Measurements from ENCODE around the gene GPR31.

The GPR31 gene

DNA sequence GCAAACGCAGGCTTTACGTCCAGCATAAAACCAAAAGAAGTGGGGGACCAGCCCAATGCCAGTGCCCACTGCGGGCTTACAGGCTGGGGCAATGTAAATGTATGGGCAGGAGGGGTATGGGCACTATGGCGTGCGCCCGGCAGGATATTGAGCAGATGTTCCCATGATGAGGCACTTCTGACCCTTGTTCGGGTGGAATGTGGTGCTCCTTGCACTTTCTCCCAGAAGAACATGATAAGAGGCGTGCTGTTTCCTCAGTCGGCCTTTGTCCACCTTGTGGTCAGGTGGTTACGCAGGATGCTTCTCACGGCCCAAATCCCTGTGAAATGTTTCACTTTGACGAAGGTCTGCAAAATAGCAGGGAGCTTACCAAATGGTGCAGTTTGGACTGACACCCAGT, 4.8 kb upstream of the GPR31 start:
- TF ChIP-seq, protein P1, sequence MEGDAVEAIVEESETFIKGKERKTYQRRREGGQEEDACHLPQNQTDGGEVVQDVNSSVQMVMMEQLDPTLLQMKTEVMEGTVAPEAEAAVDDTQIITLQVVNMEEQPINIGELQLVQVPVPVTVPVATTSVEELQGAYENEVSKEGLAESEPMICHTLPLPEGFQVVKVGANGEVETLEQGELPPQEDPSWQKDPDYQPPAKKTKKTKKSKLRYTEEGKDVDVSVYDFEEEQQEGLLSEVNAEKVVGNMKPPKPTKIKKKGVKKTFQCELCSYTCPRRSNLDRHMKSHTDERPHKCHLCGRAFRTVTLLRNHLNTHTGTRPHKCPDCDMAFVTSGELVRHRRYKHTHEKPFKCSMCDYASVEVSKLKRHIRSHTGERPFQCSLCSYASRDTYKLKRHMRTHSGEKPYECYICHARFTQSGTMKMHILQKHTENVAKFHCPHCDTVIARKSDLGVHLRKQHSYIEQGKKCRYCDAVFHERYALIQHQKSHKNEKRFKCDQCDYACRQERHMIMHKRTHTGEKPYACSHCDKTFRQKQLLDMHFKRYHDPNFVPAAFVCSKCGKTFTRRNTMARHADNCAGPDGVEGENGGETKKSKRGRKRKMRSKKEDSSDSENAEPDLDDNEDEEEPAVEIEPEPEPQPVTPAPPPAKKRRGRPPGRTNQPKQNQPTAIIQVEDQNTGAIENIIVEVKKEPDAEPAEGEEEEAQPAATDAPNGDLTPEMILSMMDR (IDR thresholded peaks at IDR 0.05; ENCODE audit: insufficient read depth, low read length, poor library complexity, severe bottlenecking): no peak
- TF ChIP-seq EZH2phosphoT487 (conservative IDR thresholded peaks at IDR 0.05; ENCODE audit: low read length): no peak
- Histone ChIP-seq H3K27ac (ENCODE audit: low read depth, low read length) (no peak overlapping the region), H2AFZ (ENCODE audit: low read depth, low read length, severe bottlenecking) (no peak overlapping the region), H3K9me2 (replicated peaks; ENCODE audit: insufficient read depth, low read length) (no peaks in the 10 kb centered on the region), H3K36me3 (ENCODE audit: low read length) (no peaks in the 10 kb centered on the region), H3K79me2 (ENCODE audit: insufficient read depth, low read length) (no peaks in the 10 kb centered on the region), H3K4me3 (ENCODE audit: insufficient read depth, low read length, poor library complexity, severe bottlenecking) (no peak overlapping the region), H3K9me3 (ENCODE audit: insufficient read depth, low read length) (no peaks in the 10 kb centered on the region), H3K27me3 (ENCODE audit: low read length) (no peaks in the 10 kb centered on the region), H3K4me2 (ENCODE audit: low read depth, low read length, poor library complexity, severe bottlenecking) (no peak overlapping the region), H3F3A (ENCODE audit: insufficient read depth) (no peaks in the 10 kb centered on the region), H3K9ac (ENCODE audit: low read length) (no peak overlapping the region), H4K20me1 (ENCODE audit: low read depth, low read length) (no peaks in the 10 kb centered on the region)

DNA sequence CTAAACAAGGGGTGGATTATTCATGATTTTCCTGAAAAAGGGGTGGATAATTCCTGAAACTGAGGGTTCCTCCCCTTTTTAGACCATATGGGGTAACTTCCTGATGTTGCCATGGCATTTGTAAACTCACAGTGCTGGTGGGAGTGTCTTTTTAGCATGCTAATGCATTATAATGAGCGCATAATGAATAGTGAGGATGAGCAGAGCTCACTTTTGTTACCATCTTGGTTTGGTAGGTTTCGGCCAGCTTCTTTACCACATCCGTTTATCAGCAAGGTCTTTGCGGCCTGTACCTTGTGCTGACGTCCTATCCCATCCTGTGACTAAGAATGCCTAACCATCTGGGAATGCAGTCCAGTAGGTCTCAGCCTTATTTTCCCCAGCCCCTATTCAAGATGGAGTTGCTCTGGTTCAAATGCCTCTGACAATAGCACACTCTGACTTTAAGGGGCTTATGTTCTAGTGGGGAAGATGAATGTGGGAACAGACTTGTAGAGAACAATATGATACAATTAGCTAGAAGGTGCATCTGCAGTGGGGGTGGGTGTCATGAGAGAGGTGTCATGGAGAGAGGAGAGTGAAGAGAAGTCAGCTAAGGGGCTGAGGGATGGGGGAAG, 4.2 kb upstream of the GPR31 start:
- H3K36me3 ChIP-seq (ENCODE audit: low read length): no peaks in the 10 kb centered on the region
- H3K27me3 ChIP-seq (ENCODE audit: low read length): no peaks in the 10 kb centered on the region
- H3K4me2 ChIP-seq (ENCODE audit: low read depth, low read length, poor library complexity, severe bottlenecking): no peak overlapping the region
- no peak overlapping the region for H3K27ac ChIP-seq (ENCODE audit: low read depth, low read length)
- H3K9me2 ChIP-seq (replicated peaks; ENCODE audit: insufficient read depth, low read length): no peaks in the 10 kb centered on the region
- H2AFZ ChIP-seq (ENCODE audit: low read depth, low read length, severe bottlenecking): no peak overlapping the region
- no peaks in the 10 kb centered on the region for H3F3A ChIP-seq (ENCODE audit: insufficient read depth)
- TF ChIP-seq, protein P1 (IDR thresholded peaks at IDR 0.05; ENCODE audit: insufficient read depth, low read length, poor library complexity, severe bottlenecking): no peak
- no peak for TF ChIP-seq EZH2phosphoT487 (conservative IDR thresholded peaks at IDR 0.05; ENCODE audit: low read length)
- H3K4me3 ChIP-seq (ENCODE audit: insufficient read depth, low read length, poor library complexity, severe bottlenecking): no peak overlapping the region
- no peak overlapping the region for H3K9ac ChIP-seq (ENCODE audit: low read length)
- H4K20me1 ChIP-seq (ENCODE audit: low read depth, low read length): no peaks in the 10 kb centered on the region
- no peaks in the 10 kb centered on the region for H3K79me2 ChIP-seq (ENCODE audit: insufficient read depth, low read length)
- no peaks in the 10 kb centered on the region for H3K9me3 ChIP-seq (ENCODE audit: insufficient read depth, low read length)

DNA sequence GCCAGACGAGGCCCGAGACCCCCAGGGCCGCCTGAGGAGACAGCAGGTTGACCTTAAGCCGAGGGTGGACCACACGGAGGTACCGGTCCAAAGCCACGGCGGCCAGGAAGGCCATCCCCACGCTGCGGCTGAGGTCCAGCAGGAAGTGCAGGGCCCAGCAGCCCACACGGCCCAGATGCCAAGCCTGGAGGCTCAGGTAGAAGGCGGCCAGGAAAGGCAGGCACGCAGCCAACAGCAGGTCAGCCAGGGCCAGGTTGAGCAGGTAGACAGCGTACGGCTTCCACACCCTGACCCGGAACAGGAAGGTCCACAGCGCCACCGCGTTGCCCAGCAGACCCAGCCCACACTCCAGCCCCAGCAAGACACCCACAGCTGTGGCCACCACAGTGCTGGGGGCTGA, 366 bp downstream of the GPR31 start:
- TF ChIP-seq, protein P1 (IDR thresholded peaks at IDR 0.05; ENCODE audit: insufficient read depth, low read length, poor library complexity, severe bottlenecking): no peak
- TF ChIP-seq EZH2phosphoT487 (conservative IDR thresholded peaks at IDR 0.05; ENCODE audit: low read length): no peak
- H3K9me2 ChIP-seq (replicated peaks; ENCODE audit: insufficient read depth, low read length): no peaks in the 10 kb centered on the region
- no peaks in the 10 kb centered on the region for H3K79me2 ChIP-seq (ENCODE audit: insufficient read depth, low read length)
- no peak overlapping the region for H3K9ac ChIP-seq (ENCODE audit: low read length)
- no peak overlapping the region for H2AFZ ChIP-seq (ENCODE audit: low read depth, low read length, severe bottlenecking)
- no peak overlapping the region for H3K4me2 ChIP-seq (ENCODE audit: low read depth, low read length, poor library complexity, severe bottlenecking)
- no peaks in the 10 kb centered on the region for H3F3A ChIP-seq (ENCODE audit: insufficient read depth)
- no peaks in the 10 kb centered on the region for H3K27me3 ChIP-seq (ENCODE audit: low read length)
- no peak overlapping the region for H3K27ac ChIP-seq (ENCODE audit: low read depth, low read length)
- H3K9me3 ChIP-seq (ENCODE audit: insufficient read depth, low read length): no peaks in the 10 kb centered on the region
- no peak overlapping the region for H3K4me3 ChIP-seq (ENCODE audit: insufficient read depth, low read length, poor library complexity, severe bottlenecking)
- H3K36me3 ChIP-seq (ENCODE audit: low read length): no peaks in the 10 kb centered on the region
- H4K20me1 ChIP-seq (ENCODE audit: low read depth, low read length): no peaks in the 10 kb centered on the region

Data from SU-DHL-6 (cell line).